Right kidney (tissue), 1 donor: ENCODE data around the gene SYNE1.

ENCODE experiments used
- DNase-seq: peaks from one replicate; pipeline ENCODE4 v3.0.0-alpha.2; 2016

Gene SYNE1

DNA sequence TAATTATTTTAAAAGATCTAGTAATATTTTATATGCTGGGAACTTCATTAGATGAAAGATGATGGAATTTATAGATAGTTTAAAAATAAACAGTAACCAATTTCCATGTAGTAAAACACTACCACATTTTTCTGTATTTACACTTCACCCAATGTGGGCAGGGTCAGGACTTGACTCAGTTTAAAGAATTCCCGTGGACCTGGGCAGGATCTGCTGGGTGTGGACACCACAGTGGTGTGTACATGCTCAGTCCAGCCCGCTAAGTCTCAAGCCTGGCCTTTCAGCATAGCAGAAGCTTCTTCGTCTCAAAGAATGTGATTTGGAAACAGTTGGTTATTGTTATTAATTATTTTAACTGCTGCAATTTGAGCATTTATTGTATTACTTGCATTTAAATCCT, 364.2 kb downstream of the SYNE1 start:
- no peak for DNase-seq

DNA sequence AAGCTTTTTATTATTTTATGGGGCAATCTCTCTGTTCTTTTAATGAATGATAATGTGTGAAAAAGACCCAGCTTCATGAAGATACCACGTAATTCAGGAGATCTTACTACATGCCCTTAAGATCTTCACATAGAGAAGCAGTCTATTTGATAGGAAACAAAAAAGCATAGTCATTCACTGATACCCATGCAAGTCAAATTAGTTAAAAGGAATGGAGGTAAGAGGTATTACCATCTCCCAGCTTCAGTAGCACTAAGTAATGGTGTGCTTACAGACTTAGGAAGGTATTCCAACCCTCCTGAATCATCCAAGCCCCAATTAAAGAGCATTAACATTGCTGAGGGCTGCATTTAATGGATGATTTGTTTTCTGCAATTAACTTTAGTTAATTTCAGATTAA, 364.7 kb downstream of the SYNE1 start:
- no peak for DNase-seq

DNA sequence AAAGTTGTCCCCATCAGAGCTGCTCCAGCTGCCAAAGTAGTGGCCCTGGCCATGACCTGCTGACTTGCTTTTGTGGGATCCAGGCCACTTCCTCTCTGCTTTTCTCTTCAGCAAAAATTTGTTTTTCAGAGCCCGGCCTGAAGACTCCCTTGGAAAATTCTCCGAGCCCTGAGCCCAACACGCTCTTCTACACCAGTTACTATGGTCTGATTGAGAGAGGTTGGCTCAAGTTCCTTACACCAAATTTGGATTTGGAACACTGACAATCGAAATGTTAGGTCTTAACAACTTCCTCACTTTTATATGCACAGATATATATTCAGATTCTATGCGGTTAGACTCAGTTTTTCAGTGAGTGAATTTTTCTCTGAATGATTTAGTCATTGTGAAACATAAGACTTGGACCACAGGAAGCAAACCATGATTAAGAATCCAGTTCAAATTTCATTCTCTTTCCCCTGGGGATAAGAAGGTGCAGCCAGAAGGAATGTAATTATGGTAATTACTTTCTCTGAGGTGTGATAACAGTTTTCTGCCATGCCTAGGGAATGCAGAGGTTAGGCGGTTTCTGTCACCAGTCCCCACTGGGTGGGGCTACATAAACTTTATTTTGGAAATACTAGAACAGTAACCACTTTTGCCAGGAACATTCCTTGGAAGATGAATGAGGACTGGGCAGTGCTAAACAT, 365.2 kb downstream of the SYNE1 start:
- DNase-seq: no peak

DNA sequence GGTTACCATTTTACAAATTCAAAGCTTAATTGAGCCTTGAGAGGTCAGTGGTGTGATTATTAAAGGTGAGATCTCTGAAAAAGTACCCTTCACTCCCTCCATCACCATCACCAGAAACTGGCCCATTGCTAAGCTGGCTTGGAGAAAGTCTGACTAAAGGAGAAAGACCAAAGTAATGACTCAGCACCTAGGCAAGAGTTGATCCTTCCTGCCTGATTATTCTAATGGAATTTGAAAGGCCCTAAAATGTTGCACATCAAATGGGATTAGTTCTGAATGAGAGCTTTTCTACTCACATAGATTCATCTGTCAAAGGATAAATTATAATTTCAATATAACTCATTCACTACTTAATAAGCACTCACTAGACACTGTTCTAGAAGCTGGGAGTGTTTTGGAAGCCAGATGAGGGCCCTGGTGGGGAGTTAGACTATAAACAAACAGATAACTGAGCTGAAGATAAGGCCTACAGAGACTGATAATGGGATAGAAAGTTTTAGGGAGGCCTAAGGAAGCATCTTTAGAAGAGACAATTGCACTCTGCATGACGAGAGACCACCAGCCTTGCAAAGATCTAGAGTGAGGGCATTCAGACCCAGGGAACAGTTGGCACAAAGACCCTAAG, 366.7 kb downstream of the SYNE1 start:
- no peak for DNase-seq

DNA sequence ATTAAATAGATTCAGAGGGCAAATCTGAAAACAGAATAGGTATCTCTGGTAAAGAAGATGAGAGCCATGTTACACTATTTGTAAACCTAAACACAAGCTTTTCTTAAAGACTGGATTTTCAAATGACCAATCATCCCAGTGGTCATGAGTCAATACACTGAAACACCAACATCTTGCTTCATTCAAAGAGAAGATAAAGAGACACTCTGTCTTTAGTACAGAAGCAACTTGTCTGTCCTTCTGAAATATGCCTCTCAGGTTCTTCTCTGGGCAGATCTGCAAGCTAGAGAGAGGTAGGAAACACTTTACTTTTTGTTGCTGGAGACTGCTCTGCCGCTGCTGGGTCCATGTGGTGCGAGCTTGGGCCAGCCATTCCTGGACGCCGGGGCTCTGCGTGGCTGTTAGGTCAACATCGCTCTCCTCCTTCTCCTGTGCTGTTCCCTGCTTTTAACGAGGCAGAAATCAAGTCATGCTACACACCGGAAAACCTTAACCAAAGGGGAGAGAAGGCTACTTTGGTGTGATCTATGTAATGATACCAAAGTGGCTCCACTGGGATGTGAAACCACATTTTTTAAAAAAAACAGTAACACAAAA, 368.2 kb downstream of the SYNE1 start:
- no peak for DNase-seq

DNA sequence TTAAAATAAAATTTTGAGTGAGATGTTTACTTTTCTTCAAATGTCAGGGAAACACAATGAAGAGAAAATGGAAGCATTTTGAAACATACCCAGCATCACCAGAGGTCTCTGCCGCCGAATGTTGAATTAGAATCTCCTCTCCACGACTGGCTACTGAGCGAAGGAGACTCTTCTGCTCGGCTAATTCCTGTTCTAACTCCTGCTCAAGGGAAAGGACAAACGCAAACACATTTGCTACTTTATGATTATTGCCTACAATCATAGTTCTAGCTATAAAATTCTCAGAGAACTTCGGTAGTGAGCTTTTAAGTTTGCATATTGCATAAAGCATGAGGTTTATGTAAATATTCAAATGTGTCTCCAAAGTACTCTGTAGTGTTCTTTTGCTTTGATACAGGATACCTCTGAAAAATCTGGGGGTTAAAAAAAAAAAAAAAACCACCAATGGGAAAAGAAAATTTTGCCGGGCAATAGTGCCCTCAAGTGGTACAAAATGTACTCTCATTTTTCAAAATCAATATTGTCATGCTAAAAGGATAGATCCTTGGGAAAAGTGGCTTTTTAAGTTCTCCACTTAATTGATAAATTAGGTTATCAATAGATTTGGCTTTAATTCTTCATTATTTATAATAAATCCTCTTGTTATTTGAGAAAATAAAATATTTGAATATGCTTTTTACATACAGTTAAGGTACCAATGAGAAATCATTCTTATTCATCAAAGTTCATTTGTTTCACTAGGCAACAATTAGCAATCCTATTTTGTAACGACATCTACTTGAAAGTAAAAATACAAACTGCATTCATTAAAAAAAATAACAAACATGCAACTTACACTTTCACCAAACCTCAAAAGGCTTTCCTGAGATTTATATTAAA, 369.0 kb downstream of the SYNE1 start:
- no peak for DNase-seq

DNA sequence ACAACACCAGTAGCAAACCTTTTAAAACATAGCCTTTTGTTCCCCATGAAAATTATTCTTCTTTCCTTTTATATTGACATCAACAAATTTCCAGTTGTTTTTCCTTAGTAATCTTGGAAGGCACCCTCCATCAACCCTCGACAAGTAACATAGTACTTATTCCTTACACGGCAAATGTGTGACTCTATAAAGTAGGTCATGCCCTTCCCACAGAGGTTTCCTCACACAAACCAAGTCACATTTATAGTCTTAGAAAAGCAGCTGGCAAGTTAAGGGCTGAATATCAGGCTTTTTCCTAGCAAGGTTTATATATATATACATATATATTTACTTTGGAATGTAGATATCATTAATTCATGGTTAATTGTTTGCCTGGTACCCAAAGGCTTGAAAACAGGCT, 371.5 kb downstream of the SYNE1 start:
- no peak for DNase-seq

DNA sequence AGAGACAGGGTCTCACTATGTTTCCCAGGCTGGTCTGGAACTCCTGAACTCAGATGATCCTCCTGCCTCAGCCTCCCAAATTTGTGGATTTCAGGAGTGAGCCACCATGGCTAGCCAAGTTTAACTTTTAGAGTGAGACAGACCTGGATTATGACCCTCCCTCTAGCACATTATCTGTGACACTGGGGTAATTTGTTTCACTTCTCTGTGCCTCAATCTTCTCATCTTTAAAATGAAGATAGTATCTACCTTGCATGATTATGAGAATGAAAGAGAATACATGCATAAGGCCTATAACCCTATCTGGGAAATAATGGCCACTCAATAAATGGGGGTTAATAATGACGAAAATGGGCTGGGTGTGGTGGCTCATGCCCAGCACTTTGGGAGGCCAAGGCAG, 373.6 kb downstream of the SYNE1 start:
- DNase-seq: no peak

DNA sequence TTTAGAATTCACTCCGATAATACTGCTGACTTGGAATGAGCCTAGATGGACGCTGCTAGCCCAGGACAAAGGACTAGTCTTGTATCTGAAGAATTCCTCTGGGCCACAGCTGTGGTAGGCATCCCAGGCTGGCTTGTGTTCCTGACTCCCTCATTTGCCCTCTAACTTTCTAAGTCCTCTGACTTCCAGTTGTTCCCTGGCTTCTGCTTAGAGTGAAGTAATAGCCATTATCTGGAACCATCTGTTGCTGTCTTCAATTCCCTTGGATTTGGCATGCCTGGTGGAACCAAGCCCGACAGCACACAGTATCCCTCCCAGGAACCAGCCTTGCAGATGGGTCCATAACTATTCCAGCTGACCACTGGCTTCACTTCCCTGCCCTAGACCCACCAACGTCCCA, 376.0 kb downstream of the SYNE1 start:
- no peak for DNase-seq

DNA sequence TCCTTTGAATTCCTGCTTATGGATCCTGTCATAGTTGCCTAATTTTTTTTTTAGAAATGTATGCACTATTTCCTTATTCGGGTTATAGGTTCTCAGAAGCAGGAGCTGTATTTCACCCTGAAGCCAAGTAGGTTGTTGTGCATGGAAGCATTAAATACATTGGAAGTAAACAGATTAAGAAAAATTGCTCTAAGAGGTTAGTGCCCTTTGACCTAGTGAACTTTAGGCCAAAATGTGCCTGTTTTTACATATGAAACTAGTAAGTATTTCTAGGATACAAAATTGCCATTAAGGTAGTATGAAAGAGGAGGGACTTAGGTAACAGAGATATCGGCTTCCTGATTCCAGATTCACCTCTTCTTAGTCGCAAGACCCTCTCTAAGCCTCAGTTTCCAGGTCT, 377.9 kb downstream of the SYNE1 start:
- no peak for DNase-seq

DNA sequence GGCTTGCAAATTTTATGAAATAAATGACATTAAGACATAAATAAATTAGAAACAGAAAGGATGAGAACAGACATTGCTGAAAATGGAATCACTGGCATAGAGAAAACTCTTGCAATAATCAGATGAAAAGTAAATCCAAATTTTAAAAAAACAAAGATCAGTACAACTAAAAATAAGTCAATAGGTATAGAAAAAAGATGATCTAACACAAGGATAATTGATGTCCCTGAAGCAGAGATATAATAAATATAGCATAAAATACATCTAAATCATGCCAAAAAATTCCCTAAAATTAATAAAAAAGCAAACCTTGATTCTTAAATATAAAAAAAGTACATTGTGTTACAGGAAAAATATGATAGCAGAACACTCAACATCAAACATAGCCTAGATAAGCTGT, 379.6 kb downstream of the SYNE1 start:
- DNase-seq: no peak

DNA sequence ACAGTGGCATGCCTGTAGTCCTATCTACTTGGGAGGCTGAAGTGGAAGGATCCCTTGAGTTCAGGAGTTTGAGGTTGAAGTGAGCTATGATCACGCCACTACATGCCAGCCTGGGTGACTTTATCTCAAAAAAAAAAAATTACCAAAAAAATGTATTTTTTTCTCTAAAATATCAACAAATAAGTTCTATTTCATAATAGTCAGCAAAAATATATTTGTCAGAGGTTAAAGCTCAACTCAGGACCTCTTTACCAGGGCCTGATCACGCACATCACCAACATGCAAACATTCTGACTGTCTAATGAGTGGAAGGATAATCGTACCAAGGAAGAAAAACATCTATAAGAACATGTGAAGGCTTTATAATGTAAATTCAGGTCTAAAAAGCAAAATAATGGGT, 387.0 kb downstream of the SYNE1 start:
- DNase-seq: no peak

DNA sequence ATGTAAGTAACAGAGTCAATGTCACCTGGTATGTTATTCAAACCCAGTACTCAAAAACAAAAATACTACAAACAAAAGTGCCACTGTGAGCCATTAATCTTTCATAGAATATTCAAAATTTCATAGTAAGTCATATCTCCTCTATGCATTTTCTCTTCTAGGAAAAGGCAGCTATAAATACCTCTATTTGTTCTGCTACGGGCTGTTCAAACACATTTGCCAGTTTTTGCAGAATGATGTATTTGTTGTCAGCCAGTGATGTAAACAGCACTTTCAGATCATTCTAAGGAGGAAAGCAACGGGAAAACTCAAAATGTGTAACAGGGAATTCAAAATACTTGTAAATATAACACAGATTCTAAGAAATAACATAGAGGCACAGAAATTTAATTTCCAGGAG, 388.2 kb downstream of the SYNE1 start:
- DNase-seq: no peak

DNA sequence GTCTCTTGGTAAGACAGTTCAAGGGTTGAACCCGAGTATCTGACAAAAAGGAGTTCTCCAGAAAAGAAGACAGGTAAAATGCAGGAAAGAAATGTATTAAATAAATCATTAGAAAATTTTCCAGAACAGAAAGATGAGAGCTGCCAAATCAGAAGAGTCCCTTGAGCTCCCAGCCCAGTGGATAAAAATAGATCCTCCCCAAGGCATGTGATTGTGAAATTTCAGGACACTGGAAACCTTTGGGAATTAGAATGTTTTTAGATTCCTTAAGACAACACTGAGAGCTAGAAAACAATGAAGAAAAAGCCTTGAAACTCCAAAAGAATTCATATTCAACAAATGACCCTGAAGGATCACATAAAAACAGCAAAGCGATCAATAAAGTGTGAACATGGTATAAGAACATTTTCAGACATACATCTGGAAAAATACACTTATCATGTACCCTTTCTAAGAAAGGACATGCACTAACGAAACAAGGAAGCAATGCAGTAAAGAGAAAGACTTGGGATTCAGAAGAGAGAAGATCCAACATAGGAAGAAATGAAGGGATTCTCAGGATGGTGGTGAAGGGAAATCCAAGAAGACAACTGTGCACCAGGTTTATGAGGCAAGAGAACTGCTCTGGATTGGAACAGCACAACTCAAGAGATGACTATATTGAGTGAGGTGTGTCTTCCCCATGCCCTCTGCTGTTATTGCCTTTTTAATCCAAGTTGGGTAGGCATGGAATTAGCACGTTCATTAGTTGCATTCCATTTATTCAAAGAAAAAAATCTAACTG, 390.4 kb downstream of the SYNE1 start:
- DNase-seq: no peak

DNA sequence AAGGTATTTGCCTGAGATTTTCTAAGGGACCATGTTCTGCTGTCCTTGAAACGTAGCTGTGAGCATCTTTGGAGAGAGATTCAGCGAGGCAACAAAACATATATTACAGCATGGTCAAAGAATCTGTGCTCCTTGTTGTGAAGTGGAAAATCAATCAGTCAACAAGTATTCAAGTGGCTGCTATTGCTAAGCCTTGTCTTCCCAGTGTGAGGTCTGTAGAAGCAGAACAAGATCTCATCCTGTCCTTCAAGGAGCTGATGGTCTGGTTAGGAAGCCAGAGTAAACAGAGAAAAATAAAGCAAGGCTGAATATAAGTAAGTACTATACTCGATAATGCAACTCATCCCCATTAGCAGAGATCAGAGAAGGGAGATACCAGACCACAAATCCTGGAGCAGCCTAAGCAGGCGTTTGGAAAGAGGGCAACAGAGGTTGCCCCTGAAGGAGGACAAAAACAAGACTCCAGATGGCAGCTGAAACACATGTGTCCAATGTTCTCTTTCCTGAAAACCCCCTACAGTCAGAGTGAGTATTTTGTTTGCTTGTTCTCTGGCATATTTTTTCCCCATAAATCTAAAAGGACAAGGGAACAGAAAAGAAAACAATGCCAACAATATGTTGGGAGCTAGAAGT, 392.0 kb downstream of the SYNE1 start:
- DNase-seq: no peak

DNA sequence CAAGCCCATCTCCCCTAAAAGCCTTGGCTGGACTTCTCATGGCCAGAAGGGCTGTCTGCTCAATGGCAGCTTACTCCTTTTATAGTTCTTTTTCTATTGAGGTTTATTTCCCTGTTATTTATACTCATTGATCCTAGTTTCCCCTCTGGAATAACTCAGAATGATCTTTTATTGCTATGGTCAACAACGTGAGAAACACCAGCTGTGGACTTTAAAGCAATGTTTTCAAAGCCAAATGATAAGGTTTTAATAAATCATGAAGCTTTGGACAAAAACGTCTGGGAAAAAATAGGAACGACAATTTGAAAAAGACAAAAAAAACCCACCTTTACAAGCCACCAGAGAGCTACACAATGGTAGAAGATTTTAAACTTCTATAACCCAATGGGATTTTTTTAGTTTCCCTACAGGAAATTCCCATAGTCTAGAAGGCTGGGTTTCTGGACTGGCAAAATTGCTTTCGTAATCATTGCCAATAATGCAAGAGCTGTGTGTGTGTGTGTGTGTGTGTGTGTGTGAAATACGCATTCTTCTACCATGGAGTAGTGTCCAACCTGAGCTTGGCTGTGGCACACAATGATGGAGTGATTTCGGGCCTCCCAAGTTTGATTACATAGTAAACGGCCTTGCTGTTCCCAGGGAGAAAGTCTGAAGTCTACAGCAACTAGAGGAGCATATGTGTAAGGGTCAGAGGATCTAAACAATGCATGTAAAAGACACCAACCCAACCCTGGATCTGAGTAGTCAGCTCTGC, 396.0 kb downstream of the SYNE1 start:
- DNase-seq: peak; percentile 31

DNA sequence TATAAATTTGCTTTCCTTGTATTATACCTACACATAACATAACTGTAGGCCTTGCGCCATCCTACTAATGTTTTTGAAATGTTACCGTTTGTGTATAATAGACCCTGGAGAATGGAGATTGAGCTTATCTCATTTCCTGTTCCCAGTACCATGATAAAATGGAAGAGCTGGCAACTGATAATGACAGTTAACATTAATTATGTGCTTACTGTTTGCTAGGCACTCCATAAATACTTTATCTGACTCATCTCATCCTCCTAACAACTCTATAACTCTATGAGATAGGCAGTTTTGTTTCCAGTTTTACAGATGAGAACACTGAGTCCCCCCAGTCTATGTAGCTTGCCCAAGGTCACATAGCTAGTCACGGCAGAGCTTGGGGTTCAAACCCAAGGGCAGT, 396.7 kb downstream of the SYNE1 start:
- no peak for DNase-seq

DNA sequence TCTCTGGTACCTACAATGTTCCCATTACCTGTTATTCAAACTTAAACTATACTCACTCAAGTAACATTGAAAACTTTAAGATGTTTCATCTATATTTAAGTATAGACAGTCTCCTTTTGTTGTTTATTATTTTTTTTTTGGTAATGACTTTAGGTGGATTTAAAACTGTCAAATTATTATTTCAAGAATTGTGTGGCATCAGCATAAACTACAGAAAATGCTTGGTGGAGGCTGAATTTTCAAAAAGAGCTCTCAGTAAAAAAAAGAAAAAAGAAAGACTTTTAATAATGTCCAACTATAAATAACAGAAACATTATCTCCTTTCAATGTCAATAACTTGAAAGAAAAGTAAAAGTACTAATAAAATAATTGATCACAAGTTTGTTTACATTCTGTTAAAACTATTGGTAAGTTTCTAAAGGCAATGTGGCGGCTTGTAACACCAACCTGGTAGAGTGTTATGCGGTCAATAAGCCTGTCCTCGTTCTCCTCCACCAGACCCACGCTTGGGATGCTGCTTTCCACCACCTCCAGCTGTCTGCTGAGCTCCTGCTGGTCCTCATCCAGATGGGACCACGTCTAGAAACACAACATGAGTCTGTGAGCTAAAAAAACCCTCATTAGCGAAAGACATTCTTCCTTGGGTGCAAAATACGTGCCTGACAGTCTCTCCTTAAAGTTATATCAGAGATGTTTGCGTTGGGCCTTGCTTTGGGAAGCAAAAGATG, 400.6 kb downstream of the SYNE1 start:
- no peak for DNase-seq

DNA sequence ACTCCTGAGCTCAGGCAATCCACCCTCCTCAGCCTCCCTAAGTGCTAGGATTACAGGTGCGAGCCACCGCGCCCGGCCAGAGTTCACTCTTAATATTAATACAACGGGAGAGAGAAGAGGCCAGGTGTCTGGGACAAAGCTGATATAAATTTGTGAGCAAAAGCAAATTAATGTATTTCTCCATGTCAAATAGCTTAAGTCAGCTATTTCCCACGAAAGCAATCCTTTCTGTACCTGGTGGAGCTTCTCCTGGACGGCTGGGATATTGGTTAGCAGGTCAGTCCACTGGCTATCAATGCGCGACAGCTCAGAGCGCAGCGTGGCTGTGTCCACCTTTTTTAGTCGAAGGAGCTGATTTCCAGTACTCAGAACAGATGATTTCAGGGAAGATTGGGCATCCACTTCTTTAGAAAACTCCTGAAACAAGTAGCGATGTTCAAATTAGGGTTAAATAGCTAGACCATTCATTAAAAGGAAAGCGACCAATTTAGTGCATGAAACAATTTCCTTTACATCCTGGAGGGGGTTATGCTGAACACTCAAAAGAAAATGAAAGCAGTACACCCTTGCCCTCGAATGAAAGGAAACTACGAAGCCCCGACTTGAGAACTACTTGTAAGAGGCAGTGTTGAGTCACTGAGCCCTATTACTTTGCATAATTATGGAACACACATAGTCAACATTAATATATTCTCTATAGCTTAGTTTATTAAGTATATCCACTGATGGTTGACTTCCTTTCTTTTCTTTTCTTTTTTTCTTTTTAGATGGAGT, 403.4 kb downstream of the SYNE1 start:
- no peak for DNase-seq
